Stimulated activated CD4-positive, alpha-beta T cell treated with anti-CD3 and anti-CD28 coated beads, Interleukin-2, amount 100 ng/mL, for 4 hours (primary cell): ENCODE data around the gene STX8.

ENCODE experiments used
- DNase-seq: peaks from one replicate; pipeline ENCODE4 v3.0.0-alpha.2; 2020; ENCODE audit warnings: low read depth

STX8 gene

DNA sequence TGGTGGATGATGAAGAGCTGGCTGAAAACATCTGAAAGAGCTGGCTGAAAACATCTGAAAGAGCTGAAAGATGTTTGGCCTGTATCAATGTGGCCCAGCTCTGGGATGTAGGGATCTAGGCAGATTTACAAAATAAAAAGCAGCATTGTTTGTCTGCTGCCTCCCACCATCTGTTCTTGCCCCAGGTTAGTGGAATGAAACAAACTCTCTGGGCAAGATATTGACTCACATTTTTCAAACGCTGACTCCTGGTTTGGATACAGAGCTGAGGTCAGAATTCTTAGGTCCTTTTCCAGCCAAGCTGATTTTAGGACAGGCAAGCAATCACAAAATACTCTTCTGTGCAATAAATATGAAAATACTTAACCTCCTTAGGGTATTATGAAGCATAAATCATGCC is 139.0 kb downstream of the STX8 start:
- DNase-seq = no peak

DNA sequence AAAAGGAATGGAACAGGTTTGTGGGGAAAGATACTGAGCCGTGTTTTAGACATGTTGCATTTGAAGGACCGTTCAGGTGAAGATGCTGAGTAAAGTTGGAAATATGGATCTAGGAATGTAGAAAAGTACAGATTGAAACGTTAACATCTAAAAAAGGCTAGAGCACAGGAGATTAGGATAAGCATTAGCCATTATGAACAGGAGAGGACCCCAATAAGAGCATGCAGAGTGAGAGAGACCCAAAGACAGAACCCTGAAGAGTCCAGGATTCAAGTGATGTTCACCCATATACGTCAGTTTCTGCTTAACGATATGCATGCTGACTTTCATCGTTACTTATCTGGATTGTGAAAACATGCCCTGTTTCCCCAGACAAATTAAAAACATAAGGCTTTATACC is 140.5 kb downstream of the STX8 start:
- DNase-seq = no peak

DNA sequence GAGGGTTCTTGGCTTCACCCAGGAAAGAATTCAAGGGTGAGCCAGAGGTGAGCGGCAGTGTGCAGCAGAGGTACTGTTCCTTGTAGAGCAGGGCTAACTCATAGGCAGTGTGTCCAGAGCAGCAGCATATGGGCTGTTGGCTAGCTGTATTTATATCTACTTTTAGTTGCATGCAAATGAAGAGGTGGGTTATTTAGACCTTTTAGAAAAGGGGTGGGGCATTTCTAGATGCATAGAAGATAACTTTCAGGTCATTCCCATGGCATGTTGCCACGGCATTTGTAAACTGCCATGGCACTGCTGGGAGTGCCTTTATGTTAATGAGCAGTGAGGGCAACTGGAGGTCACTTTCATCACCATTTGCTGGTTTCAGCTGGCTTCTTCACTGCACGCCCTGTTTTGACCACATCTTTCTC is 141.0 kb downstream of the STX8 start:
- DNase-seq = no peak

GRCh38 chr17:9432934-9433421 is 142.6 kb downstream of the STX8 start:
- DNase-seq = no peak

DNA sequence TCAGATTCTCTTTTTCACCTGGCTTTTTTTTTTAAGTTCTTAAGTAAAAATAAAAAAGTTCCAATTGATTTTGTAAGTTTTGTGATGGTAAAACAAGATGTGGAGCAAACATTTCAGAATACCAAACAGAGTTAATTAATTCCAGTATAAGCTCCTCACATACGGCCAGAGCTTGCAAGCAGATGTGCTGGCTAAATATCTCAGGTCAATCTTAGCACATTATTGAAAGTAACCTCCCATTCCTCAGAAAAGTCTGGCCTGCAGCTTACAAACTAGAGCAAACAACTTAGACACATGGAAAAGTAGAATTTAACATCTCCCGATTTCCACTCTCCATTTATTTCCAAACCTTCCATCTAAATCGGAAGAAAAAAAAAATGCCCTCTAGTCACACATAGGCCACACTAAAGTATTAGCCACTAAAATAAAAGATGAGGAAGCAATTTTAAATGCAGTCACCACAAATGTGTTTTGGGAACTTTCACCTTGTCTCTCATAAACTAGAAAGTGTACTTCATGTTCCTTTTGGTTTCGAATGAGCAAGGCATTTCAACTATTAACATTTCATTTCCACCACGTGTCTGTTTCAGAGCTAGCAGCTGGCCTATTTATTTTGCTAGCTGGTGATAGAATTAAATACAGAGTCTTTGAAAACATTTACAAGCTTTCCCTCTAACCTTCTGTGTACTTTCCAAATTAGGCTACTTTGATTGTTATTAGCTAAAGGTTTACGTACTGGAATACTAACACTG is 143.3 kb downstream of the STX8 start:
- DNase-seq = no peak

GRCh38 chr17:9431620-9432019 is 144.0 kb downstream of the STX8 start:
- DNase-seq = no peak

DNA sequence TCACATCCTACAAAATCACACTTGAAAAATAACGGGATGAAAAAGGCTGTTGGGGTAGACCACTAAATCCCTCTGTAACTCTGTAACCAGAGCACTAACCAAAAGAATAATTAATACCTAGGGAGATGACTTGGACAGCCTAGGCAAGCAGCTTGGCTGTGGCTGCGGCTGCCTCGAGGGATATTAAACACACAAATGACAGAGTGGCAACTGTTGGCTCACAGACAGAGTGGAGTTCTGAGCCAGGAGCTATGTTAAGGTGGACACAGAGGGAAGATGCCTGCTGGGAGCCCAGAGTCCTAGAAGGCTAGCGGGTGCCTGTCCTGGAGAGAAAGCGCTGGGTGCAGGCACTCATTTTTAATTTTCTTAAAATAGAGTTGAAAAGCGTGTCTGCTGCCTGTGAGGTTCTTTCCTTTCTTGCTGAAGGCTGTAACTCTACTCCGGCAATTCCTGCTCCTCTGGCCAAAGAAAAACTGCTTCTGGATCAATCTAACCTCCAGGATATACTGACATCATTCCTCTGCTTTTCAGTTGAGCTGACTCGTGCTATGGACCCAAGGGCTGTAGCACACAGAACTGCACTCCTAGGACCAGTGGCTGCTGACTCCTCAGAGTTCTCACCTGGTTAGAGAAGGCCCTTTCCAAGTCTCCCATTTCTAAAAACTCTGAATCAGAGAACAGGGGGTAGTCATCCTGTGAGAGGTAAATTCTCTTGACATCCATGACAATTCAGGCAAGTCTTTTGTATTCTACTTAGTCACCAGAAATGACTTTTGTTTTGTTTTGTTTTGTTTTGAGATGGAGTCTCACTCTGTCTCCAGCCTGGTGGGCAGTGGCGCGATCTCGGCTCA is 147.9 kb downstream of the STX8 start:
- no peak for DNase-seq

DNA sequence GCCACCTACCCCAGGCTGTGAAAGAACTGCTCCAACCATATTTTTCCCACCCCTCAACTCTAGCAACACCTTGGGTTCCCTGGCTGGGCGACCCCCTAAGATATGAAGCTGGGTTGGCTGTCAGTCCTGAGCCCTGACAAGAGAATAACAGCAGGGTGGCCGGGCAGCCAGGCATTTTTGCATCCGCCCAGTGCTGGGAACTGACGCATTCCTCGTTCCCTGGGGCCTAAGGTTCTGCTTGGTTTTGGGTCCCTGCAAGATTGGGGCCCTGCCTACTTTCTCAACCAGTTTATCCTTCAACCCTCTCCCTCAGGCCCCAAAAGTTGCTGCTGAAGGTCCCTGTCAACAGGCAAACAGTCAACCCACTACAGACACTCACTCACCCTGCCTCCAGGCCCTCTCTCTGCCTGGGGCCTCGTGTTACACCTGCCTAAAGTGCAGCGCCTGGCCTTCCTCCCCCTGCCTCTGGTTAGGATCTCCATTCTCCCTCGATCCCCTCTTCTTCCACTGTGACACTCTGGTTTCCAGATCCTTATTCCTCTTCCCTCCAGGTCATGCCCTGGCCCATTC is 151.5 kb downstream of the STX8 start:
- no peak for DNase-seq

GRCh38 chr17:9421525-9421924 is 154.1 kb downstream of the STX8 start:
- DNase-seq = no peak

- no peak for DNase-seq
These were observed 155.6 kb downstream of the STX8 start for GRCh38 chr17:9419932-9420453.

- no peak for DNase-seq
These were observed 161.1 kb downstream of the STX8 start for GRCh38 chr17:9414471-9414870.

DNA sequence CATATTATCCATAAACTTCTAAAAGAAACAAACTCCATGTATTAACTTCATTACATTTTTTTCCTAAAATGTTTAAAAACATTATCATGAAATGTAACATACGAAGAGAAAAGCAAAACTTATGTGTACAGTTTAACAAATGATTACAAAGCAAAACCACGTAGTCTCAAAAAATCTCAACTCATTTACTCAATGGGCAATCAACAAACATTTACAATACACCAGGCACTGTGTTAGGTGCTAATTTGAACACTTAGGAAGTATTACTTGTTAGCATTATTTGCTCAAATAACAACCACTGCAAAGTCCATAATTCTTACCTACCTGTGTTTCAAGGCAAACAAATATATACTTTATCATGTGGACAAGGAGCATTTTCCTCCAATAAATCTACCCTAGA is 164.9 kb downstream of the STX8 start:
- no peak for DNase-seq

DNA sequence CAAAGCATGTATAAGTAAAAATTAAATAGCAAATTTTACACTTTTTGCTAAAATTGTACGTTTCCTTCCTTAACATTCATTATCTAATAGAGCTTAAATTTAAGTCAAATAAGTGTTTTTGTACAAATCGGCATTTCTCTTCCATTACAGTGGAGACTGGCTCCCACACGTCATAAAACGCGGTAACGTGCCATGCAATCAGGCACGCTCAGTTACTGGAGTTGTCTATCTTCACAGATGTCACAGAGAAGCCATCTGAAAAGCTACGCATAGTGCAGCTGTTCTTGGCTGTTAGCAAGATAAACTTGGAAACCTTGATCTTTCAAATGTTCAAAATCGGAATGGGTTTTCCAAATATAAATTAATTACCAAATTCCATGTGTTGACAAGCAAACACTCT is 165.3 kb downstream of the STX8 start:
- no peak for DNase-seq

GRCh38 chr17:9409878-9410277 is 165.7 kb downstream of the STX8 start:
- DNase-seq = no peak

GRCh38 chr17:9408868-9409829 is 166.5 kb downstream of the STX8 start:
- DNase-seq = no peak

DNA sequence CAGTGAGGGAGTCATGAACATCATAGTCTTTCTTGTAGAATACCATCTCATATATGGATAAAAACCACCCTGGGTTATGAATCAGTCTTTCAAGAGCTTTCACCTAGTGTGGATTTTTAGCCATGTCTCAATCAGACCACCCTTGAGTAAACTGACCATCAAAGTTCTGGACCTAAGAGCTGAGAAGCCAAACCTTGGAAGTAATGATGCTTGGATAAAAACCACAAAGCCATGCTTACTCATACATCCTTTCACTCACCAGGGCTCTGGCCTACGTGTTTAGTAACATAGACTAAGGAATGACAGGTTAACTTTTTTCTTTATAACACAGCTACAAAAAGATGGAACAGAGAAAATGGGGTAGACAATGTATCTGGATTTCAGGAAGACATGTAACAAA is 167.2 kb downstream of the STX8 start:
- DNase-seq = no peak

GRCh38 chr17:9406046-9406606 is 169.5 kb downstream of the STX8 start:
- DNase-seq = no peak

- DNase-seq = no peak
These were observed 172.4 kb downstream of the STX8 start for GRCh38 chr17:9403257-9403656.

- DNase-seq = no peak
These were observed 172.9 kb downstream of the STX8 start for GRCh38 chr17:9402590-9403199.

- no peak for DNase-seq
These were observed 174.2 kb downstream of the STX8 start for GRCh38 chr17:9401434-9401833.

GRCh38 chr17:9389111-9389527 is 186.5 kb downstream of the STX8 start:
- DNase-seq = no peak
